Activated naive CD8-positive, alpha-beta T cell treated with anti-CD3 and anti-CD28 coated beads, Interleukin-2, amount 50 U/mL, for 24 hours (primary cell): ENCODE results near the gene ZER1.
"Not testable (repeated sequence)": the region's sequence is repeated elsewhere in the genome, so short reads cannot be mapped to it uniquely, and the experiment has no call there.

Experiments used
- ATAC-seq: fragments of 150-1000 bp; cut with Tn5 transposase; one replicate; pipeline ENCODE4 v1.10.0; 2021
- DNase-seq: peaks from one replicate; pipeline ENCODE4 v3.0.0; 2021
- H3K27ac Mint-ChIP-seq: one replicate; pipeline ENCODE4 v1.8.0; 2021; ENCODE audit warnings: mild to moderate bottlenecking, mixed read lengths
- H3K27me3 Mint-ChIP-seq: one replicate; pipeline ENCODE4 v1.8.0; 2021; ENCODE audit warnings: mixed read lengths
- H3K36me3 Mint-ChIP-seq: one replicate; pipeline ENCODE4 v1.8.0; 2021; ENCODE audit warnings: low read depth, mixed read lengths
- H3K4me1 Mint-ChIP-seq: one replicate; pipeline ENCODE4 v1.8.0; 2021; ENCODE audit warnings: mixed read lengths
- H3K4me3 Mint-ChIP-seq: one replicate; pipeline ENCODE4 v1.8.0; 2021; ENCODE audit warnings: mild to moderate bottlenecking, moderate library complexity, mixed read lengths
- H3K9me3 Mint-ChIP-seq: one replicate; pipeline ENCODE4 v1.8.0; 2021; ENCODE audit warnings: mixed read lengths

The ZER1 gene

GRCh38 chr9:128704356-128704670, 67.4 kb downstream of the ZER1 start:
- DNase-seq: no peak
- Mint-ChIP-seq H3K27ac (no peak overlapping the region), H3K4me1 (peaks cover 14% of the 10 kb centered on the region)

GRCh38 chr9:128703616-128704355, 67.9 kb downstream of the ZER1 start:
- H3K4me1 Mint-ChIP-seq: peaks cover 14% of the 10 kb centered on the region
- peak overlapping the region; percentile 81 for H3K4me3 Mint-ChIP-seq
- no peaks in the 10 kb centered on the region for H3K36me3 Mint-ChIP-seq
- no peak for DNase-seq
- ATAC-seq: no peak
- H3K27me3 Mint-ChIP-seq: no peaks in the 10 kb centered on the region
- peak overlapping the region; percentile 54 for H3K27ac Mint-ChIP-seq
- no peaks in the 10 kb centered on the region for H3K9me3 Mint-ChIP-seq

More at GRCh38 chr9:128704356-128704670, 67.4 kb downstream of the ZER1 start:
- Mint-ChIP-seq H3K27me3 (no peaks in the 10 kb centered on the region), H3K4me3 (peak overlapping the region; percentile 81), H3K9me3 (no peaks in the 10 kb centered on the region), H3K36me3 (no peaks in the 10 kb centered on the region)
- ATAC-seq: no peak

DNA sequence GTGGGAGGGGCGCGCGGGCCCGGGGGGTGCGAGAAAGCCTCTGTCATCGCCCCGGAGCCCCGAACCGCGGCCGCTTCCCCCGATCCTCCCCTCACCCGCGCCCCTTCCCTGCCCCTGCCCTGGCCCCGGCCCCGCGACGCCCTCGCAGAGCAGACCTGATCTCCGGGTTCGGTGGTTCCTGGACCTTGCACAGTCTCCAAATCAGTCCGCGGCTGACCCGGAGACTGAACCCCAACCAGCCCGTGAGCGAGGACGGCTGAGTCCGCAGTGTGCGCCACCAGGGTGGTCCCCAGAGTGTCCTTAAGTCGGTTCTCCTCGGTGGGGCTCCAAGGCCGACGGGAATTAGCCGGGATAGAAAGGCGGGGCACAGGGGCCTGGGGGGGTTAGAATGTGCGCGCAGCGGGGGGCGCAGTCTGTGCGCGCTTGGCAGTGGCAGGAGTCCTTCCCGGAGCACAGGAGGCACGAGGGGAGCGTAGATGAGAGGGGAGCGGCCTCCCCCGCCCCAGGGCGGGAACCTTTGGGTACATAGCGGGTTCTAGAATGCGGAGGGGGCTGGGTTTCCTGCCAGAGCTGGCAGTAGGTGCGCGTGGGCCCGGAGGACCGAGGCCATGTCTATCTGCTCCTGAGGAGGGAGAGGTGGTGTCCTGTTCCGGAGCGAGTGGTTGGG, 68.6 kb downstream of the ZER1 start:
- Mint-ChIP-seq H3K4me1 (peaks cover 14% of the 10 kb centered on the region), H3K9me3 (no peaks in the 10 kb centered on the region), H3K4me3 (peak overlapping the region; percentile 81), H3K27ac (peak overlapping the region; percentile 54), H3K36me3 (no peaks in the 10 kb centered on the region), H3K27me3 (no peaks in the 10 kb centered on the region)
- ATAC-seq: peak; percentile 13
- DNase-seq: peak; percentile 36

DNA sequence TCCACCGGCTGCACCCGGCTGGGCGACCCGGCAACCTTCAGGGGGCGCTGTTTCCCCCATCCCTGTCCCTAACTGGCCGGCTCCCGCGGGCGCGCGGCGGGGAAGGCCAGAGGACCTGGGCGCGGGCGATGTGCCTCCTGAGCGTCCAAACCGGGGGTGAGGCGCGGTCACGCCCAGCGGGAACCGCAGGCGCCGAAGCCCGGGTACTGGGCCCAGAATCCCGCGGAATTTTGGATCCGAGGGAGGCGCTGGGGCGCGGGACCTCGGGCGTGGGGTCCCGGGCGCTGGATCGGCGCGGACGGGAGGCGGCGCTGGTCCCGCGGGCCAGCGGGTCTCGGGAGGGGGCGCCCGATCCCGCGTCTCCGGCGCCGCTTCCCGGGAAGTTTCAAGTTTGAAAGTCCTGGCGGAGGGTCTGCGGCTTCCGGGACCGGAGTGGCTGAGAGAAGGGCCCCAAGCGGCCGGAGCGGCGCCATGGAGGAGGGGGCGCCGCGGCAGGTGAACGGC, 69.2 kb downstream of the ZER1 start, which contains the start of gene PKN3:
PKN3 (plus strand) TSS at position 59 of the 504 bp plus-strand sequence; CDS start at position 472, 413 bp downstream.
- Mint-ChIP-seq H3K9me3 (no peaks in the 10 kb centered on the region), H3K36me3 (peaks cover 4% of the 10 kb centered on the region), H3K27me3 (no peaks in the 10 kb centered on the region), H3K4me1 (peaks cover 14% of the 10 kb centered on the region), H3K4me3 (peak within 1 kb of the TSS; percentile 81), H3K27ac (peak within 1 kb of the TSS; percentile 54)
- DNase-seq (peak; percentile 97), ATAC-seq (peak; percentile 87)

GRCh38 chr9:128701227-128701854, 70.4 kb downstream of the ZER1 start:
- no peaks in the 10 kb centered on the region for H3K9me3 Mint-ChIP-seq
- H3K36me3 Mint-ChIP-seq: peaks cover 10% of the 10 kb centered on the region
- no peaks in the 10 kb centered on the region for H3K27me3 Mint-ChIP-seq
- DNase-seq (no peak), ATAC-seq (no peak)
- H3K4me3 Mint-ChIP-seq: peak overlapping the region; percentile 81
- H3K27ac Mint-ChIP-seq: no peak overlapping the region
- peaks cover 16% of the 10 kb centered on the region for H3K4me1 Mint-ChIP-seq

GRCh38 chr9:128699096-128699795, 72.5 kb downstream of the ZER1 start:
- not testable (repeated sequence) for ATAC-seq

DNA sequence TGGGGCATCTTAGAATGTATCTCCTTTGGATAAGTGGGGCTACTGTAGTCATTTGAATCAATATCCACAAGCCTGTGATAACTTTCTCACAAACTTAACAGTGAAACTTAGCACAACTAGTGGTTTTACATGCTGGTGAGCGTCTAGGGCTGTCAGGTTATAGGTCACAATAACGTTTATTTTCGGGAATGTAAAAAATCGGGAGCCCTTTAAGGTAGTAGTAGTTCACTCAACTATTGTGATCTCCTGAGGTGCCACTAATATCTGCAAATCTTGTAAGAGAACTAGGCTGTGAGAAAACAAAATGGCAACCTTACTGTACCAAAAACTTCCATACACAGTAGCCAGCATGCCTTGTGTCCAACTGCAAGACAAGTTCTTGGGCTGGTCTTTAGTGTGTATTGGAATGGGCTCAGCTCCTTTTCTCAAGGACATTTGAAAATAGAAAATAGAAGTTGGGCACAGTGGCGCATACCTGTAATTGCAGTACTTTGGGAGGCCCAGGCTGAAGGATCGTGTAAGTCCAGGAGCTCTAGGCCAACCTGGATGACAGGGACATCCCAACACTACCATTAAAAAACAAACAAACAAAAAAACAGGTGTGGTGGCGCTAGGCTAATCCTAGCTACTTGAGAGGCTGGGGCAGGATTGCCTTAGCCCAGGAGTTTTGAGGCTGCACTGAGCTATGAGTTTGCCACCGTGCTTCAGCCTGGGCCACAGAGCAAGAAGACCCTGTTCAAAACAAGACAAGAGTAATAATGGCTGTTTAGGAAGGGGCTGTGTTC, 74.6 kb downstream of the ZER1 start:
- Mint-ChIP-seq H3K4me1 (peaks cover 37% of the 10 kb centered on the region), H3K9me3 (no peaks in the 10 kb centered on the region), H3K4me3 (no peak overlapping the region), H3K27ac (no peak overlapping the region), H3K27me3 (no peaks in the 10 kb centered on the region), H3K36me3 (peaks cover 50% of the 10 kb centered on the region)
- DNase-seq: no peak
- peak; percentile 27 for ATAC-seq

More at GRCh38 chr9:128699096-128699795, 72.5 kb downstream of the ZER1 start:
- not testable (repeated sequence) for H3K9me3 Mint-ChIP-seq, H3K27me3 Mint-ChIP-seq, H3K27ac Mint-ChIP-seq, H3K4me3 Mint-ChIP-seq, DNase-seq
- peaks cover 22% of the 10 kb centered on the region for H3K4me1 Mint-ChIP-seq
- H3K36me3 Mint-ChIP-seq: peaks cover 29% of the 10 kb centered on the region

- Mint-ChIP-seq H3K27ac (no peak overlapping the region), H3K27me3 (no peaks in the 10 kb centered on the region), H3K4me3 (no peak overlapping the region), H3K36me3 (peaks cover 67% of the 10 kb centered on the region), H3K9me3 (no peaks in the 10 kb centered on the region), H3K4me1 (peaks cover 40% of the 10 kb centered on the region)
- ATAC-seq: no peak
- no peak for DNase-seq
Measured at GRCh38 chr9:128694344-128694743, 77.4 kb downstream of the ZER1 start.

GRCh38 chr9:128693738-128694137, 78.0 kb downstream of the ZER1 start:
- Mint-ChIP-seq H3K4me1 (peaks cover 40% of the 10 kb centered on the region), H3K36me3 (peaks cover 67% of the 10 kb centered on the region), H3K27ac (peak overlapping the region; percentile 82), H3K4me3 (peak overlapping the region; percentile 28)
- H3K27me3 Mint-ChIP-seq, H3K9me3 Mint-ChIP-seq, ATAC-seq, DNase-seq: not testable (repeated sequence)

DNA sequence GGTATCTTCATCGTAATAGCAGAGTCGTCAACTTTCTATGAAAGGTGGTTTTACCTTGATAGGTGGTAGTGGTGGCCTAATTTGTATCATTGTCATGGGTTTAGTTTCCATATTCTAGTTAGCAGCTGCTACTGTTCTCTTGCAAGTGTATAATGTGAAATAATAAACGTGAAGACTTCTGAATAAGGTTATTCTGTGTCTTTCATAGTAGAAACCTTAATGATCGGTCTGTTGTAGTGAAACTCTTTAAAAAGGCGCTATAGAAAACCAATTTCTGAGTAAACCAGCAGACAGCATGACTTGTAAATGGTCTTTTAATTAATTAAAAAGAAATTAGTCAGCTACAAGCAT, 81.1 kb downstream of the ZER1 start:
- Mint-ChIP-seq H3K27ac (peak overlapping the region; percentile 91), H3K36me3 (peaks cover 50% of the 10 kb centered on the region), H3K4me1 (peaks cover 65% of the 10 kb centered on the region), H3K9me3 (no peaks in the 10 kb centered on the region), H3K4me3 (peak overlapping the region; percentile 91), H3K27me3 (no peaks in the 10 kb centered on the region)
- ATAC-seq (no peak), DNase-seq (no peak)

DNA sequence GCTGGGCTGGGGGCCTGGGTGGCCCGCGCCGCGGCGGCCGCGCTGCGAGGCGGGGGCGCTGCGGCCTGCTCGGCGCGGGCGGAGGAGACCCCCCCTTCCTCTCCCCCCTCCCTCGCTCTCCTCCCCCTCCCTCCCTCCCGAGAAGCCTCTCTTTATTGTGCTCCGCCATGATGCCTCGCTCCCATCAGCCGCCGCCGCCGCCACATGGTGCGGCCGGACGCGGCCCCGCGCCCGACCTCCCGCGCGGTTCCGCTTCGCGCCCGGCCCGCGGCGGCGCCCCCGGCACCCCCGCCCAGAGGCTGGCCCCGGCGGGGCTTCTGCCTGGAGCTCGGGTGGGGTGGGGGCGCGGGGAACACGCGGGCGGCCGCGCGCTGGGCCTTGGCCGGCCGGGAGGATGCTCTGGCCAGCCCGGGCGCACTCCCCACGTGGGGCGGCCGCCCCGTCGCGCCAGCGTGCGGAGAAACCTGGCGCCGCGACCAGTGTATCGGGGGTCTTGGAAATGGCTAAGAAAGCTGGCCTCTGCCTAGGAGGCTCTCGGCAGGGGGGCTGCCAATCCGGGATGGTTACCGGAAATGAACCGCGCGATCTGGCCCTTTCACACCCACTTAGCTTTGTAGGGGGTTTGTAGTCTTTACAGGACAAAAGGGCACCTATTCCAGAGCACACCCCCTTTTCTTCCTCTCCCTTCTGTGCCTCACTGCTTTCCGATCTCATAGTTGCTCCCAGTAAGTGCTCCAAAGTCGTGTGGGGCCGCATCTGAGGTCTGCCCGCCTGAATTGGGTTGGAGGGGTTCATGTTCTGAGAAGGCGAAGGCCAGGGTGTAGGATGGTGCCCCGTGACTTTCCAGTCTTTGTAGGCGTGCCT, 81.7 kb downstream of the ZER1 start:
- Mint-ChIP-seq H3K27me3 (no peaks in the 10 kb centered on the region), H3K4me1 (peaks cover 71% of the 10 kb centered on the region), H3K4me3 (peak overlapping the region; percentile 91), H3K9me3 (no peaks in the 10 kb centered on the region), H3K36me3 (peaks cover 45% of the 10 kb centered on the region), H3K27ac (peak overlapping the region; percentile 91)
- ATAC-seq (no peak), DNase-seq (peak; percentile 41)

DNA sequence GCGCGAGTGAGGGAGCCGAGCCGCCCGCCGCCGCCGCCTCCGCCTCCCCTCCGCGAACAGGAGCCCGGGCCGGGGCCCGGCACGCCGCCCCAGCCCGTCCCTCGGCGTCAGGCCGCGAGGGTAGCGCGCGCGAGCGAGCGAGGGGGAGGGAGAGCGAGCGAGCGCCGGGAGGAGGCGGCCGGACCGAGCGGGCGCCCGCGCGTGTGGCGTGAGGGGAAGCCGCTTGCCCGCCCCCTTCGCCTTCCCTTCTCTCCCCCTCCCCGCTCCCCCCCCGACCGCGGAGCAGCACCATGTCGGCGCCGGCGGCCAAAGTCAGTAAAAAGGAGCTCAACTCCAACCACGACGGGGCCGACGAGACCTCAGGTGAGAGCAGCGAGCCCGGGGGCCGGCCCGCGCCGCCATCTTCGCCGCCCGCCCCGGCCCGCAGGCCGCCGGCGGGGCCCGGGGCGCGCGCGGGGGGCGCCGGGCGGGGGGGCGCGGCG, 82.4 kb downstream of the ZER1 start:
- peak overlapping the region; percentile 64 for H3K4me3 Mint-ChIP-seq
- DNase-seq: peak; percentile 54
- no peaks in the 10 kb centered on the region for H3K9me3 Mint-ChIP-seq

More for the DNA sequence above, 82.4 kb downstream of the ZER1 start:
- Mint-ChIP-seq H3K27ac (peak overlapping the region; percentile 49), H3K36me3 (peaks cover 39% of the 10 kb centered on the region), H3K27me3 (no peaks in the 10 kb centered on the region), H3K4me1 (peaks cover 74% of the 10 kb centered on the region)
- ATAC-seq: no peak
